Upper lobe of right lung (tissue), 1 donor: Measurements from ENCODE around the gene BAHCC1. TPM values are rescaled to one million over a fixed set of nuclear protein-coding genes. Genes with fewer than 3 reads are reported as not detected.
A peak's percentile ranks its signal among the peaks of the same experiment; 100 is the strongest.

ENCODE experiments used
- ATAC-seq: fragments of 200-7000 bp; cut with Tn5 transposase; one replicate; pipeline ENCODE4 v1.9.1; 2020; ENCODE audit warnings: mild to moderate bottlenecking, moderate library complexity
- DNase-seq: peaks from one replicate; pipeline ENCODE4 v3.0.0-alpha.2; 2020
- H3K27ac ChIP-seq: fragments of 200-600 bp; one replicate; pipeline ENCODE4 v1.8.0; 2022
- H3K27me3 ChIP-seq: fragments of 200-600 bp; one replicate; pipeline ENCODE4 v1.8.0; 2022; ENCODE audit warnings: mild to moderate bottlenecking
- H3K36me3 ChIP-seq: fragments of 200-600 bp; one replicate; pipeline ENCODE4 v1.8.0; 2022
- H3K4me1 ChIP-seq: fragments of 200-600 bp; one replicate; pipeline ENCODE4 v1.8.0; 2022
- H3K4me3 ChIP-seq: fragments of 200-600 bp; one replicate; pipeline ENCODE4 v1.8.0; 2022; ENCODE audit warnings: mild to moderate bottlenecking
- H3K9me3 ChIP-seq: fragments of 200-600 bp; one replicate; pipeline ENCODE4 v1.8.0; 2022
- CTCF ChIP-seq: fragments of 200-600 bp; IDR thresholded peaks from one replicate; pipeline ENCODE4 v1.8.0; 2022; ENCODE audit warnings: antibody characterized with exemption
- intact Hi-C: fragments of 100-400 bp; cut with DNase I; formaldehyde crosslinking; loops from one replicate; pipeline ENCODE4 v1.11.0; 2022
- total RNA-seq: library from RNA; stranded (reverse); fragmentation: NEBNext Ultra II Directional; extraction: Animal tissue kit (Norgen Biotek cat#: 25700); gene quantifications from one replicate; pipeline ENCODE4 v1.2.1, GENCODE V29; 2021
- donor health status: DM: no; HTN: yes; CAD: no; lungs with severe emphysema.

BAHCC1 gene
- total RNA-seq, 1 donor from 2014 or later, result 23.3 TPM

GRCh38 chr17:81380131-81380530, 15.1 kb upstream of the BAHCC1 start:
- intact Hi-C loops, result no loop called here
- Histone ChIP-seq H3K36me3 (no peaks in the 10 kb centered on the region), H3K4me3 (no peak overlapping the region), H3K9me3 (no peaks in the 10 kb centered on the region), H3K27ac (no peak overlapping the region), H3K4me1 (no peaks in the 10 kb centered on the region), H3K27me3 (no peaks in the 10 kb centered on the region)
- ATAC-seq (no peak), DNase-seq (no peak)
- no peak for TF ChIP-seq CTCF

GRCh38 chr17:81380666-81381518, 14.4 kb upstream of the BAHCC1 start:
- Histone ChIP-seq H3K36me3 (no peaks in the 10 kb centered on the region), H3K9me3 (no peaks in the 10 kb centered on the region), H3K27me3 (no peaks in the 10 kb centered on the region), H3K27ac (no peak overlapping the region), H3K4me3 (no peak overlapping the region), H3K4me1 (peaks cover under 1% of the 10 kb centered on the region)
- no peak for ATAC-seq
- no peak for DNase-seq
- intact Hi-C loops, result no loop called here
- TF ChIP-seq CTCF, result no peak

GRCh38 chr17:81381632-81382577, 13.4 kb upstream of the BAHCC1 start:
- DNase-seq (peak; percentile 62), ATAC-seq (no peak)
- Histone ChIP-seq H3K27me3 (no peaks in the 10 kb centered on the region), H3K9me3 (no peaks in the 10 kb centered on the region), H3K4me3 (no peak overlapping the region), H3K36me3 (no peaks in the 10 kb centered on the region), H3K27ac (no peak overlapping the region), H3K4me1 (peaks cover 7% of the 10 kb centered on the region)
- TF ChIP-seq CTCF, result no peak
- intact Hi-C loops, result no loop called here

GRCh38 chr17:81382851-81383250, 12.4 kb upstream of the BAHCC1 start:
- Histone ChIP-seq H3K9me3 (no peaks in the 10 kb centered on the region), H3K4me3 (no peak overlapping the region), H3K27ac (no peak overlapping the region), H3K27me3 (no peaks in the 10 kb centered on the region), H3K4me1 (peaks cover 10% of the 10 kb centered on the region), H3K36me3 (no peaks in the 10 kb centered on the region)
- DNase-seq (no peak), ATAC-seq (no peak)
- intact Hi-C loops, result no loop called here
- TF ChIP-seq CTCF, result no peak

- ATAC-seq (no peak), DNase-seq (peak; percentile 58)
- Histone ChIP-seq H3K9me3 (no peaks in the 10 kb centered on the region), H3K4me3 (no peak overlapping the region), H3K27me3 (no peaks in the 10 kb centered on the region), H3K4me1 (peaks cover 19% of the 10 kb centered on the region), H3K27ac (no peak overlapping the region), H3K36me3 (no peaks in the 10 kb centered on the region)
- TF ChIP-seq CTCF, result no peak
- intact Hi-C loops, result no loop called here
Observed at GRCh38 chr17:81383504-81384421, 11.5 kb upstream of the BAHCC1 start.
